ENCODE results near the gene ZNF614. TPM values are rescaled to one million over a fixed set of nuclear protein-coding genes. Genes with fewer than 3 reads are reported as not detected.

The ZNF614 gene
- total and polyA plus RNA-seq, 2 of the 13 experiments (the other 11 are each of a cell fraction or from before 2014, with no cell fraction given), result 13.0 to 22.8 TPM

- TF ChIP-seq RERE (CRISPR knock-in tag; IDR thresholded peaks at IDR 0.05; ENCODE audit: low read depth) (no peak), SMAD9 (CRISPR knock-in tag; IDR thresholded peaks at IDR 0.05) (no peak), ZSCAN31 (CRISPR knock-in tag; IDR thresholded peaks at IDR 0.05; ENCODE audit: low read depth) (no peak), ZNF230 (CRISPR knock-in tag; IDR thresholded peaks at IDR 0.05) (0 out of 2 replicates have a peak, but pooled peaks have one; percentile 21), NCOA1 (CRISPR knock-in tag; IDR thresholded peaks at IDR 0.05) (peak; percentile 43; the same call in 1 of the 2 replicates), ZBTB38 (CRISPR knock-in tag; IDR thresholded peaks at IDR 0.05) (no peak), TBX3 (IDR thresholded peaks at IDR 0.05; ENCODE audit: borderline replicate concordance) (no peak), ZNF143 (CRISPR knock-in tag; IDR thresholded peaks at IDR 0.05) (peak; percentile 69), FOXO1 (CRISPR knock-in tag; IDR thresholded peaks at IDR 0.05) (peak; percentile 33; the same call in 1 of the 2 replicates), BRD4 (CRISPR knock-in tag; IDR thresholded peaks at IDR 0.05) (no peak), ZNF44 (CRISPR knock-in tag; IDR thresholded peaks at IDR 0.05) (no peak), ZNF768 (CRISPR knock-in tag; IDR thresholded peaks at IDR 0.05) (no peak; the same call in 1 of the 2 replicates), HMG20A (CRISPR knock-in tag; IDR thresholded peaks at IDR 0.05; ENCODE audit: borderline replicate concordance) (no peak), PATZ1 (CRISPR knock-in tag; IDR thresholded peaks at IDR 0.05) (peak; percentile 78), ZNF512 (CRISPR knock-in tag; IDR thresholded peaks at IDR 0.05) (0 out of 2 replicates have a peak, but pooled peaks have one; percentile 38), U2AF1 (optimal IDR thresholded peaks at IDR 0.05; ENCODE audit: low read depth, low read length) (no peak), ZGPAT (CRISPR knock-in tag; IDR thresholded peaks at IDR 0.05) (peak; percentile 68; the same call in 1 of the 2 replicates), ZNF790 (CRISPR knock-in tag; IDR thresholded peaks at IDR 0.05; ENCODE audit: borderline replicate concordance) (no peak)
These were observed 20.2 kb downstream of the ZNF614 start, which contains the start of gene ZNF615 (continued) for GRCh38 chr19:52007806-52008557.

Measured in HepG2 (cell line).